GM18870 (cell line): Measurements from ENCODE around the gene DNLZ.
"Not testable (repeated sequence)": the region's sequence is repeated elsewhere in the genome, so short reads cannot be mapped to it uniquely, and the experiment has no call there.

Source experiments
- ATAC-seq: cut with Tn5 transposase; IDR thresholded peaks from one replicate; pipeline ENCODE4 v1.9.1; 2021; ENCODE audit warnings: moderate library complexity; ENCODE audit not compliant: unreplicated experiment

Gene DNLZ

DNA sequence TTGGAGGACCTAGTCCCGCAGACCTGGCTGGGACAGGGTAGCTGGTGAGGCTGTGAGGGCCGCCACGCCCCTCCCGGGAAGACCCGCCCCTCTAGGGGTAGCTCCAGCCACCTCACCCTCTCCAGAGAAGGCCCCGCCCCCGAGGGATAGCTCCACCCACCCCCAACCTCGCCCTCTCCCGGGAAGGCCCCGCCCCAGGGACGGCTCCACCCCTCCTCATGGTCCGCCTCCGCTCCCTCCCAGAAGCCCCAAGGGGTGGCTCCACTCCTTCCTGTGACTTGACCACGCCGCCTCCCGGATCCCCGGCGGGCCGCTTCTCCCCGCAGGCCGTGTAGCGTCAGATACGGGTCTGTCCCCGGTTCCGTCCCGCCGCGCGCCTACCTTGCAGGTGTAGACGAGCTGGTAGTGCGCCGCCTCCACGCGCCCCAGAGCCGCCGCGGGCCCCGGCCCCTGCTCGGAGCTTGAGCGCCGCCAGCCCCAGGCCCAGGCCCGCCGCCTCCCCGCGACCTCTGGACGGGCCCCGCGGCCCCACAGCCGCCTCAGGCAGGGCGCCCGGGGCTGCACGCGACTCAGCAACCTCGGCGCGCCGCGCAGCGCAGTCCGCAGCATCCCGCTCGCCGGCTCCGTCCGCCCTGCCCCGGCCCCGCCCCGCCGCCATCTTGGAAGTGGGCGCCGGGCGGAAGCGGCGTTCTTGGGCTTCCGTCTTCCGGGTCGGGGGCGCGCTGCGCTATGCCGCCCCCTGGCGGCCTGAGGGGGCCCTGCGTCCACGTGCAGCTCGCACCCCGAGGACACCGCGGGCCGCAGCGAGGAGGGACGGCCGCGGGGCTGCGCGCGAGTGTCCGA, at the start of gene DNLZ:
TSS of gene DNLZ (minus strand) at position 639 of the 843 bp plus-strand sequence. CDS start at position 609, 30 bp downstream.
- peak; percentile 51 for ATAC-seq

GRCh38 chr9:136412962-136413361, 49.4 kb upstream of the DNLZ start:
- no peak for ATAC-seq

DNA sequence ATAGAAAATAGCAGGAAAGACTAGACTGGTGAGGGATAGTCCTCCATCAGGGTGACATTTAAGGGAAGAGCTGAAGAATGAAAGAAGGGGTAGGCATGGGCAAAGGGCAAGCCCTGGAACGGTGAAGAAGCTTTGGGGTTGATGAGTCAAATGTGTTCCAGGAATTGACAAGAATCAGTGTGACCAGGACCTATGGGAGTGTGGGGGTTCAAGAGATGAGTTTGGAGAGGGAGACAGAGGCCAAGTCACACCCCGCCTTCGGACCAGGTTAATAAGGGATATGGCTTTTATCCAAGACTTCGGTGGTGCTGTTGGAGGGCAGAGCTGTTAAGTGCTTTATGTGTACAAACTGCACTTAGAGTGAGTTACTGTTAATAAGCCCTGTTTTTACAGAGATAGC, 47.8 kb upstream of the DNLZ start:
- ATAC-seq: no peak

DNA sequence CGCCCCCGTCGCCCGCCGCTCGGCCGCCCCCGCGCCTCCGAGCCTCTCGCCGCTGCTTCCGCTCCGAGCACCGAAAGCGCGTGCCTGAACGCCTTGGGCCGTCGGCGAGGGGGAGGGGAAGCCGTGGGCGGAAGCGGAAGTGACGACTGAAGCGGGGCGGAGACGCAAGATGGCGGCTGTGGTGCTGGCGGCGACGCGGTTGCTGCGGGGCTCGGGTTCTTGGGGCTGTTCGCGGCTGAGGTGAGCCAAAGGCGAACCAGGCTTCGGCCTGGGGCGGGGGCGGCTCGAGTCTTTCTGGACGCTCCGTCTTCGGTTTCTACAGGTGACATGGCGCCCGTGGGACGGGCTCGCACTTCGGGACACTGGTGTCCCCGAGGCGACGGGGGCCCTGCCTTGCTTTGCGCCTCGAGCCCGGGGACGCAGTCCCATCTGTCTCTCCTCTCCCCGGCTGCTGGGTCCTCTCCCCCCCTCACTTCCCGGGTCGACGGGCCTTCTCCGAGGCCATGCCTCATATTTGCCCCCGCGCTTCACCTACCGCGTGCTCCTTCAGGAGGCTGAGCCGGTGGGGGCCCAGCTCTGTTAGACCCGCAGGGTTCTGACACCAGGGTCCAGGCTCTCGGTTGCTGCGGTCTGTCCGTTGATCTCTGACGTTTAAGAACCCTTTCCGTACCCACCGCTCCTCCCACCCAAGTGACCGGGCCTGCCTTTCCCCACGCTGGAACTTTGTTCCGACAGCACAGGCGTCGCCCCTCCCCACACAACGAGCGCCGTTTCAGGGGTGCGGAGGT, 47.1 kb upstream of the DNLZ start, which contains the start of the genes ENTR1 and PMPCA:
TSS of gene ENTR1 (minus strand) at position 115 of the 788 bp plus-strand sequence. CDS start 217 bp downstream, outside the sequence.
TSS of gene PMPCA (plus strand) at position 159 of the 788 bp plus-strand sequence. CDS start at position 170, 11 bp downstream.
- ATAC-seq: no peak

DNA sequence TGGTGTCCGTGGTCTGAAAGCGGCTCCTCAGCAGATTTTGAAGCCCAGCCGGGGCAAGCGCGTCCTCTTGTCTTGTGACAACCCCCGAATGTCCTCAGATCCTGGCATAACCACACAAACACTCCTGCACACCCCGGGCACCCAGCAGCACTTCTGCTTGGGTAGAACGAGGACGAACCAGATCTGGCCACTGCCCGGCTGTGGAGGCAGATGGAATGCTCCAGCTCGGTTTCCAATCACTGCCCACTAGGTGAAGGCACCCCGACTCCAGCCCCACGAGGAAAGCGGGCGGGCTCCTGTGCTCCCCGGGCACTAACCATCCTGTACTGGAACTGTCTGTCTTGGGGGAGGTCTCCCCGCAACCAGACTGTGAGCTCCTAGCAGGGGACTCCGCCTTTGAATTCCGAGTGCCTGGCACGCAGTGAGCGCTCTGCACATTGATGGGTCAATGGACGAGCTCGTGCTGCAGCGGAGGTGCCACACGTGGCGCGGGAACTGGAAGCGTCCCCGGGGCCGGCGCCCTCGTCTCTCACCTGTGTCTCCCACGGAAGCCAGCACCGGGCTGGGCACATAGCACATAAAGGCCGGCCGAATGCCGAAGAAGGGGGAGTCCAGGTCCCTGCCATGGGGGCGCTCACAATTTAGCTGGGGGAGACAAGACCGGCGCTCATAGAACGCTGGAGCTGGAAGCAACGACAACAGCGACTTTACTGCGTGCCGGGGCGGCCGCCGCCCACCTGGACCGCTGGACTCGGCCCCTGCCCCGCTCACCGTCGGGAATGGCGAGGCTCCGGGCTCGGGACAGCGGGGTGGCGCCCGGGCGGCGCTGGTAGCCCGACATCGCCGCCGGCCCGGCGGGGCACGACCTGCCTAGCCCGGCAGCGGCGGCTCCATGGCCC, 46.3 kb upstream of the DNLZ start:
- no peak for ATAC-seq

DNA sequence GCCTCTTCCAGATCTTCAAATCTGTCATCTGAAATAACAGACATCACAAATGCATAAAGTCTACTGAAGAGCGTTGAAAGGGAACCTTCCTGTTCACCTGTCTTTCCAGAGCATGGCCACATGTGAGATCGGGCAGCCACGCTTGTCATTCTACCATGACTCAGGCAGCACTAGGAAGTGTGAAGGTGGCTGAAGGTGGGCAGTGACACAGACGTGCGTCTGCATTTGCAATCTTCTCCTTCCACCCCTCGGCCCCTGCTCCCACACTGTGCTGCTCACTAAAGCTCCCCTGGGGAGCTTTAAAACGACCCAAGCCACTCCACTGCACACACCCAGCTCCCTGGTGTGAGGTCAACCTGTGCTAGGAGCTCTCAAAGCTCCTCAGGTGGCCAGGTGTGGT, 44.4 kb upstream of the DNLZ start:
- no peak for ATAC-seq

DNA sequence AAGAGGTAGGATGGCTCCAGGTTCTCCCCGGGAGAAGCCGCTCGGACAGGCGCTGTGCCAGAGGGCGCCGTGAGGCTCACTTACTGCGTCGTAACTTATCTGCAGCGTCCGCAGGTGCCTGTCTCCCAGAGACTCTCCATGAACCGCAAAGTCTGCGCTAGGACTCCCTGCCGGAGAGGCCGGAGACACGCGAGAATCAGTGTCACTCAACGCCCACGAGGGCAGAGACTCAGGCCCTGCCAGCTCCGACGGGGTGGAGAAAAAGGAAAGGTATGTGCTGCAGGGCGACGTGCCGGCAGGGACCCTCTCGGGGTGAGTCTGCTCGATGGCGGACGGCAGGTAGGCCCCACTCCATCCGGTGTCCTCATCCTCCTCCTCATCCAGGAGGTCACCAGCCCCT, 43.5 kb upstream of the DNLZ start:
- ATAC-seq: not testable (repeated sequence)

GRCh38 chr9:136405904-136406303, 42.4 kb upstream of the DNLZ start:
- not testable (repeated sequence) for ATAC-seq

- ATAC-seq: no peak
Measured at GRCh38 chr9:136405481-136405880, 41.9 kb upstream of the DNLZ start.

- no peak for ATAC-seq
Measured at GRCh38 chr9:136404801-136405136, 41.2 kb upstream of the DNLZ start.

GRCh38 chr9:136403915-136404800, 40.6 kb upstream of the DNLZ start:
- ATAC-seq: no peak

- ATAC-seq: no peak
Measured at GRCh38 chr9:136403538-136403914, 40.0 kb upstream of the DNLZ start.

- no peak for ATAC-seq
Measured at GRCh38 chr9:136402067-136402466, 38.5 kb upstream of the DNLZ start.

- ATAC-seq: no peak
Measured at GRCh38 chr9:136401173-136401922, 37.8 kb upstream of the DNLZ start.

GRCh38 chr9:136400038-136400834, 36.7 kb upstream of the DNLZ start, which contains the start of gene SNAPC4:
SNAPC4 (minus strand) TSS chr9:136400170; CDS start chr9:136398428, 1,742 bp downstream.
- no peak for ATAC-seq

DNA sequence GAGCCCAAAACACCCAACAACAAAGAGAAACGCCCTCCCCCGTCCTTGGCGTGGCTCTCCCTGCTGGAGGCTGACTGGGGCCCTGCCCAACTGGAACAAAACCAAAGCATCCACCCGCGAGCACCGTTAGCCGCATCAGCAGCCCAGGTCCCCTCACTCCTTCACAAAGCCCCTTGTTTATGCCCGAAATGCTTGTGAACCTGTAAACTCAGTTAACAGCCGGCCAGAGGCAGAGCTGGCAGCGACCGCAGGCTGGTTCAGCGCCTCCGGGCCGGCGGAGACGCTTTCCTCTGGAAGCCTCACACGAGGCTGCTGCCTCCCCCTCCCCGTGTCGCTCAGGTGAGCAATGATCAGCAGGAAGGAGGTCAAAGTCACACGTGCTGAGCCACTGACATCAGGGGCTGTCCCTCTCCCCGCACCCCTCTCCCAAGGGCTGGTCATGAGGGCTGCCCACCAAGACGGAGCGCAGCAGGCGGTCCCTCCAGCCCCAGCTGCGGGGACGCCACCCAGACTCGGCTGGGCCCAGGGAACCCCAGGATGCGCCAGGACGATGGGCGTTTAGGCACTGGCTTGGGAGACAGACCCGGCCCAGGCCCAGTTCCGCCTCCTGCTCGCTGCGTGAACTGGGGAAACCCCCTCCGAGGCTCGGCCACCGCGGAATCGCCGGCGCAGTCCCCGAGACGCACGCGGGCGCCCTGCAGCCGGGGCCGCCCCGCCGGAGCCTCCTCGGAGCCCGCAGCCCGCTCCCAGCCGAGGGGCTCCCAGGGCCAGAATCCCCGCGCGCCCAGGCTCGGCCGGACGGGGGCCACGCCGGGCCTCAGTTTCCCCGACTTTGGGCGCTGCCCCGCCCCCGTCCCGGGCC, 35.9 kb upstream of the DNLZ start:
- no peak for ATAC-seq

DNA sequence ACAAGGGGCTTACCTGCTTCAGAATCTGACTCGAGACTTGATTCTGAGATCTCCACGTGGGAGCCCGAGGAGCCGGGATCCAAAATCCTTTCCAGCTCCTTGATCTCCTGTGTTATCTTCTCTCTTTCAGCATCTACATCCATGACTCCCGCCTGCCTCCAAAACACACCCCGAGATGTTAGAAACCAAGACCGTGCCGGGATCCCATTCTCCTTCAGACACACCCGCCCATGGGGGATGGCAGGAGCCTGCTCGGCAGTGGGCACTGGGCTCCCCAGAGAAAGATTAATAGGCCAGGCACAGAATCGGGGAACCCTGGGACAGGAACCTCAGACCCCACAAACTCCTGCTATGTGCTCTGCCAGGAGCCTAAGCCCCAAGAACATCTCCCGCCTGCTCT, 34.7 kb upstream of the DNLZ start:
- ATAC-seq: no peak
